ENCODE measurements around the gene PRDM16. TPM values are rescaled to one million over a fixed set of nuclear protein-coding genes. Genes with fewer than 3 reads are reported as not detected.

The PRDM16 gene
- total and polyA plus RNA-seq, 4 donors, result 5.0 to 80.7 (median 41.5) TPM

DNA sequence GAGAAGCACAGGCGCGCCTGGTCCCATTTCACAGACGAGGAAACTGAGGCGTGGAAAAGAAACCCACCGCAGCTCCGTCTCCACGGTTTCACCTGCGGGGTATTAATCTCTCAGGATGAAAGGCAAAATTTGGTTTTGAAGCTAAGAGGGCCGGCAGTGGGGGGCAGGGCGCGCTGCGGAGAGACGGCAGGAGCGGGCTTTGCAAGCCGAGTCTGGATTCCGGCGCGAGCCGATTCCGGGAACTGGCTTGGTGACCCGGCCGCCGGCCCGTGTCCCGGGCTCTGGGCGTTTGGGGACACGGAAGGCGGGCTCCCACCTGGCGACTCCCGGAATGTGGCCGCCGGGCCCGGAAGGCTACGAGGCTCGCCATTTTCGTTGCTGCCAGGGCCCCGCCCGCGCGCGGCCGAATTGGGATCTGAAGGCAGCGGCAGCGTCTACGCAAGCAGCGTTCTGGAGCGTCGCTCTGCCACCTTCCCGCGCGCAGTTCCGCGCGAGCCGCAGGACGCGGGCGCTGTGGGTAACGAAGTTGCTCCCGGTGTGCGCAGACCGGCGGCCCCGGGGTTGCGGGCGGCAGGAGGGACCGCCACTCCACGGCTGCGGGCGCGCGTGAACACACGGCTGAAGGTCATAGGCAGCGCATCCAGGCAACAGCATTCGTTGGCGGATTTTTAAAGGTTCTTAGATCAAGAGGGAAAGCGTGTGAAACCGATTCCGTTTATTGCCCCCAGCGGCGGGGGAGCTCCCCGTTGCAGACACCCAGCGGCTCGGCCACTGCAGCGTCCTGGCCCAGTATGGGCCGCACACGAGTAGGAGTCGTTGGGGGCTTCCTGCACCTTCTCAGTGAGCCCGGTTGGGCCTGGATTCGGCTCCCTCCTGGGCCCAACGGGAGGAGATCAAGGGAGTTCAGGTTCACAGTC lies 5.4 kb upstream of the PRDM16 start:
- 28 to 43% methylated on average over 89 to 91 of the region's 91 CpGs for WGBS, 2 donors
- H3K36me3 ChIP-seq (ENCODE audit: control insufficient read depth in 1 of 2, insufficient read depth in 2 of 2, low read length in 1 of 2), result peaks cover 0 to 2% of the 10 kb centered on the region in 2 donors
- peak overlapping the region in 1 of 2 donors; percentile 2 for H3K27ac ChIP-seq (ENCODE audit: low read depth in 1 of 2, low read length in 2 of 2)
- no peak overlapping the region for H3K4me3 ChIP-seq (ENCODE audit: low read length in 2 of 2)
- H3K4me1 ChIP-seq (ENCODE audit: control insufficient read depth in 1 of 2, insufficient read depth in 2 of 2, low read length in 2 of 2), result no peaks in the 10 kb centered on the region
- H3K27me3 ChIP-seq (ENCODE audit: control insufficient read depth in 1 of 2, insufficient read depth in 2 of 2, low read length in 1 of 2), result no peaks in the 10 kb centered on the region
- H3K9me3 ChIP-seq (ENCODE audit: control insufficient read depth, low read length), result no peaks in the 10 kb centered on the region
- intact Hi-C loops (cut with DNase I), result loop anchor here in 1 of 2 donors (5.0 kb wide), 2 partner anchors 146 to 186 kb away; no protein-coding TSS in a partner anchor
- DNase-seq (peak; percentile 54 to 80), ATAC-seq (ENCODE audit: low FRiP score) (no peak)

DNA sequence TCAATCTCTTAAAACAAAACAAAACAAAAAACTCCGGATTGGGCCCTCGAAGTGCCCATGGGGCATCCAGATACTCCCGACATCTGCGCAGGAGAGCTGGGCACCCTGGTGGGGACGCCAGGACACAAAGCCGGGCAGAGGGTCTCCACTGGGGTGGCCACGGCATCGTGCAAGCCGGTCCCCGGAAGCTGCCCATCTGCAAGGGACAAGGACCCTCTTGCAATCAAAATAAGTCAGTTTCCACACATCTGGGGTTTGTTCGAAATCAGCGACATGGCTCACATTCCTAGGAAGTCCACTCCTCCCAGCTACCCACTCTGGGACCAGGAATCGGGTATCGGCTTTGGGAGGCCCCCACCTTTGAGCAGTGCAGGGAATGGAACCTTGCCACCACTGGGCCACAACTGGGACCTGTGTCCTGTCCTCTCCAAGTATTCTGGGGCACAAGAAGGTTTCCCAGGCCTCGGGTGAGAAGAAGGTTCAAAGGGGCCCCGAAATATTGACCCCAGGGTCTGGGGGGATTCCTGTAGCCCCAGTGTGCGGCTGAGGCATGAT lies 4.6 kb upstream of the PRDM16 start:
- intact Hi-C loops (cut with DNase I), result loop anchor here in 1 of 2 donors (5.0 kb wide), 2 partner anchors 147 to 187 kb away; no protein-coding TSS in a partner anchor

DNA sequence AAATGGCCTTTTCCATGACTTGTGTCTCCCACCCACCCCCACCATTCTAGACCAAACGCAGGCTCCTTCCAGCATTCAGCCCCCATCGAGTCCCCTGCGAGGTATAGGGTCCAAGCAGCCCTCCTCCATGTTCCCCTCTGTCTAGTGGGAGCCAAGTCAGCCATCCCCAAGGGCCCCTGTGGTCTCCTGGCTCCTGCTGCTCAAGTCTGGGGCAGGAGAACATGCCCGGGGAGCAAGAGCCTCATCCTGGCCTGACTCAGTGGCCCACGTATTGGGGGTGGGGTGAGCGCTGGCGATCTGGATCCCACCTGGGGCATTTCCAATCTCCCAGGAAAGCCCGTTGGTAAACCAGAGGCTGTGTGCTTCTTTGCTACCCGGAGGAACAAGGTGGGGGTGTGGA lies 4.1 kb upstream of the PRDM16 start:
- WGBS, 2 donors, result 26 to 31% methylated on average over 9 of the region's 9 CpGs
- H3K4me1 ChIP-seq (ENCODE audit: control insufficient read depth in 1 of 2, insufficient read depth in 2 of 2, low read length in 2 of 2), result no peaks in the 10 kb centered on the region

More for the DNA sequence above, 4.6 kb upstream of the PRDM16 start:
- 38 to 46% methylated on average over 17 of the region's 17 CpGs for WGBS, 2 donors
- no peaks in the 10 kb centered on the region for H3K4me1 ChIP-seq (ENCODE audit: control insufficient read depth in 1 of 2, insufficient read depth in 2 of 2, low read length in 2 of 2)
- no peaks in the 10 kb centered on the region for H3K27me3 ChIP-seq (ENCODE audit: control insufficient read depth in 1 of 2, insufficient read depth in 2 of 2, low read length in 1 of 2)
- H3K4me3 ChIP-seq (ENCODE audit: low read length in 2 of 2), result no peak overlapping the region
- DNase-seq, result peak in 1 of 2 donors; percentile 72
- no peak overlapping the region for H3K27ac ChIP-seq (ENCODE audit: low read depth in 1 of 2, low read length in 2 of 2)
- H3K36me3 ChIP-seq (ENCODE audit: control insufficient read depth in 1 of 2, insufficient read depth in 2 of 2, low read length in 1 of 2), result peaks cover 0 to 2% of the 10 kb centered on the region in 2 donors
- no peaks in the 10 kb centered on the region for H3K9me3 ChIP-seq (ENCODE audit: control insufficient read depth, low read length)
- ATAC-seq (ENCODE audit: low FRiP score), result no peak

DNA sequence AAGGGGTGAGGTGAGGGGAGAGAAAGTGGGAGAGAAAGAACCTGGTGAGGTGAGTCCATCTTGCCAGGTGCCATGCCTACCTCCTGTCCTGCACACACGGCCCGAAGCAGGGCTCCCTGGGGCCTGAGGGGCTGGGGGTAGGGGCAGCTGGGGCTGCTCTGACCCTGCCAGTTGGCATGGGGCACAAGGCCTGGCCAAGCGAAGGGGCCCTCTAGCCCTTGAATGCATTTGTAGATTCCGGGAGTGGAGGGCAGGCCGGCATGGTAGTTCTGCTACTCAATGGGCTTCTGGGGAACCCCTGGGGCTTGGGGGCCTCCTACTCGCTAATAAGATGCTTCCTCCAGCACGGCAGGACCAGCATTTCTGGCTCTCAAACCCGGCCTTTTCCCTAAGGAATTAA lies 3.6 kb upstream of the PRDM16 start:
- Histone ChIP-seq H3K4me1 (ENCODE audit: control insufficient read depth in 1 of 2, insufficient read depth in 2 of 2, low read length in 2 of 2) (no peaks in the 10 kb centered on the region), H3K4me3 (ENCODE audit: low read length in 2 of 2) (peak overlapping the region in 1 of 2 donors; percentile 15), H3K27ac (ENCODE audit: low read depth in 1 of 2, low read length in 2 of 2) (no peak overlapping the region), H3K9me3 (ENCODE audit: control insufficient read depth, low read length) (no peaks in the 10 kb centered on the region), H3K27me3 (ENCODE audit: control insufficient read depth in 1 of 2, insufficient read depth in 2 of 2, low read length in 1 of 2) (no peaks in the 10 kb centered on the region), H3K36me3 (ENCODE audit: control insufficient read depth in 1 of 2, insufficient read depth in 2 of 2, low read length in 1 of 2) (peaks cover 0 to 2% of the 10 kb centered on the region in 2 donors)
- 8 to 18% methylated on average over 8 of the region's 8 CpGs for WGBS, 2 donors
- ATAC-seq (ENCODE audit: low FRiP score), result no peak
- peak in 1 of 2 donors; percentile 68 for DNase-seq
- intact Hi-C loops (cut with DNase I), result loop anchor here (5.0 kb wide), 5 partner anchors 53 to 357 kb away; no protein-coding TSS in a partner anchor

More for the DNA sequence above, 4.1 kb upstream of the PRDM16 start:
- H3K27me3 ChIP-seq (ENCODE audit: control insufficient read depth in 1 of 2, insufficient read depth in 2 of 2, low read length in 1 of 2), result no peaks in the 10 kb centered on the region
- ATAC-seq (ENCODE audit: low FRiP score) (no peak), DNase-seq (peak in 1 of 2 donors; percentile 45)
- H3K36me3 ChIP-seq (ENCODE audit: control insufficient read depth in 1 of 2, insufficient read depth in 2 of 2, low read length in 1 of 2), result peaks cover 0 to 2% of the 10 kb centered on the region in 2 donors
- H3K4me3 ChIP-seq (ENCODE audit: low read length in 2 of 2), result no peak overlapping the region
- intact Hi-C loops (cut with DNase I), result loop anchor here (5.0 kb wide), 7 partner anchors 53 to 357 kb away; no protein-coding TSS in a partner anchor
- H3K9me3 ChIP-seq (ENCODE audit: control insufficient read depth, low read length), result no peaks in the 10 kb centered on the region
- H3K27ac ChIP-seq (ENCODE audit: low read depth in 1 of 2, low read length in 2 of 2), result no peak overlapping the region

DNA sequence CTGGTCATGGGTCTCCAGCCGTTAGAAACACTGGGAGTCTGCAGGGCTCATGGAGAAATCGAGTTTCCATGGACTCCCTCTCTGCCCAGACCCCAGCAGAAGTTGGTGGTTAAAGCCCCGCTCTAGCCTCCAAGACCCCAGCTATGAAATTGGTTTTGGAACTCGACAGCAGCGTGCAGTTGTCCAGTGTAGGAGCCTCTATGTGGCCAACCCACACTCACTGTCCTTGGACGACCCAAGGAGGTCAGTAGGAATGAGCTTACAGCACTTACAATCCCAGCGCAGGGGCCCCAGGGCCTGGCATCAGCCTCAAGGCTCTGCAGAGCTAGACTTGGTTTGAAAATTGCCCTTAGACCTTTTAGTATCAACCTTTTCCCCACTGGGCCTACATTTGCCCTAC lies 3.2 kb upstream of the PRDM16 start:
- DNase-seq, result no peak
- WGBS, 2 donors, result 16 to 19% methylated on average over 7 of the region's 7 CpGs
- peak overlapping the region in 1 of 2 donors; percentile 15 for H3K4me3 ChIP-seq (ENCODE audit: low read length in 2 of 2)
- no peak overlapping the region for H3K27ac ChIP-seq (ENCODE audit: low read depth in 1 of 2, low read length in 2 of 2)
- H3K36me3 ChIP-seq (ENCODE audit: control insufficient read depth in 1 of 2, insufficient read depth in 2 of 2, low read length in 1 of 2), result no peaks in the 10 kb centered on the region
- no peak for ATAC-seq (ENCODE audit: low FRiP score)
- H3K9me3 ChIP-seq (ENCODE audit: control insufficient read depth, low read length), result no peaks in the 10 kb centered on the region
- H3K4me1 ChIP-seq (ENCODE audit: control insufficient read depth in 1 of 2, insufficient read depth in 2 of 2, low read length in 2 of 2), result no peaks in the 10 kb centered on the region
- no peaks in the 10 kb centered on the region for H3K27me3 ChIP-seq (ENCODE audit: control insufficient read depth in 1 of 2, insufficient read depth in 2 of 2, low read length in 1 of 2)
- intact Hi-C loops (cut with DNase I), result loop anchor here (2.0 to 5.0 kb wide), 8 partner anchors 53 to 357 kb away; no protein-coding TSS in a partner anchor

DNA sequence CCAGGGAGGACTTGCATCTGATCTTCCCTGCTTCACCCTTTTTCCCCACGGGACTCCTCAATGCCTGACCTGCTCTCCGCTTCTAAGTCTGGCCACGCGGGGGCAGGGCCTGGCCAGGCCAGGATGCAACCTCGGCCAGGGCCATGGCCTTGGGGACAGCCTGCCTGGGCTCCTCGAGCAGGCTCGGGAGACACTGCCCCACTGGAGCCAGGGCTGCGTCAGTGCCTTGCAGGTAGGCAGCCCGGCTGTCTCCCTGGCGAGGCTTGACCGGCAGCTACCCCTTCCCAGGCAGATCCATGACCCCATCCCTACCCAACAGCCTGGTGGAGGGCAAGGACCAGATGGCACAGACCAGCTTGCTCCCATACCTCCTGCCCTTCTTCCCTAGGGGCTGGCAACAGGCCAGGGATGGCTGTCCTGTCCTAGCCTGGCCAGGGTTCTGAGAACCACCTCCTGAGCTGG lies 2.7 kb upstream of the PRDM16 start:
- Histone ChIP-seq H3K36me3 (ENCODE audit: control insufficient read depth in 1 of 2, insufficient read depth in 2 of 2, low read length in 1 of 2) (no peaks in the 10 kb centered on the region), H3K4me1 (ENCODE audit: control insufficient read depth in 1 of 2, insufficient read depth in 2 of 2, low read length in 2 of 2) (no peaks in the 10 kb centered on the region), H3K27me3 (ENCODE audit: control insufficient read depth in 1 of 2, insufficient read depth in 2 of 2, low read length in 1 of 2) (no peaks in the 10 kb centered on the region), H3K27ac (ENCODE audit: low read depth in 1 of 2, low read length in 2 of 2) (no peak overlapping the region), H3K9me3 (ENCODE audit: control insufficient read depth, low read length) (no peaks in the 10 kb centered on the region), H3K4me3 (ENCODE audit: low read length in 2 of 2) (peak overlapping the region in 1 of 2 donors; percentile 94)
- ATAC-seq (ENCODE audit: low FRiP score) (peak; percentile 55), DNase-seq (peak; percentile 70 to 88)
- 7% methylated on average over 11 of the region's 11 CpGs for WGBS, 2 donors
- intact Hi-C loops (cut with DNase I), result loop anchor here (2.0 to 5.0 kb wide), 8 partner anchors 54 to 357 kb away; no protein-coding TSS in a partner anchor

DNA sequence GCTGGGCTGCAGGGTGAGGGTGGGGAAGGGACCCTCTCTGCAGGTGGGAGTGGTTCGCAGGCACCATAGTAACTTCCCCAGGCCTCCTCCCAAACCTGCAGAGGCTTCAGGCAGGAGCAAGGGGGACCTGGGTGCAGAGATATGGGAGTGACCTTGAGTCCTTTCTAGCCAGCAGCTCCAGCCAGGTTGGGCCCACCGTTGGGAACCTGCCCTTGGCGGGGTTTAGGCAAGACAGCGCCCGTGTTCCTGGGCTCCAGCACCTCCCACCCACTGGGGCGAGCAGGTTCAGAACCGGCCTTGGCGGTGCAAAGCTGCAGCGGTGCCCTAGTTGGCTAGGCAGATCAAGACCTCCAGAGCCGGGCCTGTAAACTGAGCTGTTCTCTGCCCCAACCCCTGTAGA lies 2.2 kb upstream of the PRDM16 start:
- intact Hi-C loops (cut with DNase I), result loop anchor here (2.0 to 5.0 kb wide), 8 partner anchors 55 to 356 kb away; no protein-coding TSS in a partner anchor
- Histone ChIP-seq H3K27ac (ENCODE audit: low read depth in 1 of 2, low read length in 2 of 2) (no peak overlapping the region), H3K27me3 (ENCODE audit: control insufficient read depth in 1 of 2, insufficient read depth in 2 of 2, low read length in 1 of 2) (no peaks in the 10 kb centered on the region), H3K4me3 (ENCODE audit: low read length in 2 of 2) (peak overlapping the region; percentile 90 to 94), H3K9me3 (ENCODE audit: control insufficient read depth, low read length) (no peaks in the 10 kb centered on the region), H3K36me3 (ENCODE audit: control insufficient read depth in 1 of 2, insufficient read depth in 2 of 2, low read length in 1 of 2) (no peaks in the 10 kb centered on the region), H3K4me1 (ENCODE audit: control insufficient read depth in 1 of 2, insufficient read depth in 2 of 2, low read length in 2 of 2) (no peaks in the 10 kb centered on the region)
- ATAC-seq (ENCODE audit: low FRiP score) (no peak), DNase-seq (peak in 1 of 2 donors; percentile 76)
- WGBS, 2 donors, result 14 to 16% methylated on average over 10 of the region's 10 CpGs

DNA sequence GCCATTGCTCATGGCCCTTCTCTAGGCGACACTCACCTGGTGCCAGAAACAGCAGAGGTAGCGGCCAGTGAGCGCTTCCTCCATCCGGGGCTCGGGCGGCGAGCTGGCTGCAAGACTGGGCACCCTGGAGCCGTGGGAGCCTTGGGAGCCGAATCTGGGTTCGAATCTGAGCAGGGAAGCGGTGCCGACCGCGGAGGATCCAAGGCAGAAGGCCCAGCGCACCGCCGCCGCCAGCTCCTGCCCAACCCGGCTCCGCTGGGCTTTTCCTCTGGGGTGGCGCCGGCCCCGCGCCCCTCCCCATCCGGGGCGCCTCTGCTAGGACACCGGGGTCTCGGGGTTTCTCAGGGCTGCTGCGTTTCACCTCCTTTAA lies 1.7 kb upstream of the PRDM16 start:
- Histone ChIP-seq H3K27me3 (ENCODE audit: control insufficient read depth in 1 of 2, insufficient read depth in 2 of 2, low read length in 1 of 2) (no peaks in the 10 kb centered on the region), H3K9me3 (ENCODE audit: control insufficient read depth, low read length) (no peaks in the 10 kb centered on the region), H3K27ac (ENCODE audit: low read depth in 1 of 2, low read length in 2 of 2) (peak overlapping the region in 1 of 2 donors; percentile 86), H3K4me3 (ENCODE audit: low read length in 2 of 2) (peak overlapping the region; percentile 90 to 94), H3K36me3 (ENCODE audit: control insufficient read depth in 1 of 2, insufficient read depth in 2 of 2, low read length in 1 of 2) (no peaks in the 10 kb centered on the region), H3K4me1 (ENCODE audit: control insufficient read depth in 1 of 2, insufficient read depth in 2 of 2, low read length in 2 of 2) (no peaks in the 10 kb centered on the region)
- peak in 1 of 2 donors; percentile 75 for DNase-seq
- intact Hi-C loops (cut with DNase I), result loop anchor here (2.0 to 5.0 kb wide), 8 partner anchors 55 to 356 kb away; no protein-coding TSS in a partner anchor
- no peak for ATAC-seq (ENCODE audit: low FRiP score)
- 0 to 9% methylated on average over 22 to 29 of the region's 29 CpGs for WGBS, 2 donors

All from aorta (tissue), 5 donors.